ENCODE measurements around the gene ENOX1. TPM values are rescaled to one million over a fixed set of nuclear protein-coding genes. Genes with fewer than 3 reads are reported as not detected.

The ENOX1 gene
- polyA plus RNA-seq, 3 donors = 0.04 TPM; not detected in 2

DNA sequence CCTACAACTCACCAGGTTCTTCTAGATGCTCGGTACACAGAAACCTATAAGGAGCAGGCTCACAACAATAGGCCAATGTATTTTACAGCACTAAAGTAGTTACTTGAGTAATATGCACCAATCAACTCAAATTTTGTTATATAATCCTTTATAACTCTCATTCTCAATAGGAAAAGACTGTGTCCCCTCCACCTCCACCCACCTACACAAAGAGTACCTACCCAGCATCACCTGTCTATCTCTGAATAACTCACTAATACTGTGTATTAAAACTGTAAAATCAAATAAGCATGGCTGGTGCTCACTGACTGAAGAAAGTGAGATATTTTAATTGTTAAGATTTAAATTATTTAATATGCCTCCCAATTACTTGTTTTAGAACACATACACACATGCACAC, 146.3 kb downstream of the ENOX1 start:
- H3K4me2 ChIP-seq (replicated peaks; ENCODE audit: extremely low read depth, low read length, poor library complexity, severe bottlenecking) = no peak overlapping the region
- no peaks in the 10 kb centered on the region for H3K4me1 Mint-ChIP-seq
- no peak for DNase-seq
- H3K9ac ChIP-seq (ENCODE audit: insufficient read depth, low read length, poor library complexity, severe bottlenecking) = no peak overlapping the region
- no peak overlapping the region for H3K27ac Mint-ChIP-seq
- H3K4me1 ChIP-seq (ENCODE audit: control insufficient read depth in 1 of 2, insufficient read depth in 2 of 2, low read length in 2 of 2) = no peaks in the 10 kb centered on the region
- H3K9me3 Mint-ChIP-seq = peaks cover 0 to 2% (median 0%) of the 10 kb centered on the region in 7 donors
- no CpG with 5 or more reads among the region's 1 CpG for WGBS (ENCODE audit: insufficient coverage)
- no peaks in the 10 kb centered on the region for H4K20me1 ChIP-seq (ENCODE audit: insufficient read depth, low read length)
- H3K9me3 ChIP-seq (replicated peaks in 1 of 2; ENCODE audit: control insufficient read depth in 1 of 2, insufficient read depth in 1 of 2, low read length in 2 of 2) = no peaks in the 10 kb centered on the region
- no peaks in the 10 kb centered on the region for H3K36me3 Mint-ChIP-seq
- no peaks in the 10 kb centered on the region for H3K79me2 ChIP-seq (ENCODE audit: insufficient read depth, low read length)
- no peak overlapping the region for H3K4me3 ChIP-seq (replicated peaks in 1 of 3; ENCODE audit: low read depth in 2 of 3, low read length in 3 of 3)
- H3K27me3 ChIP-seq (ENCODE audit: control insufficient read depth in 2 of 2, insufficient read depth in 2 of 2, low read length in 2 of 2) = no peaks in the 10 kb centered on the region
- no peaks in the 10 kb centered on the region for H3K27me3 Mint-ChIP-seq (ENCODE audit: low read depth in 3 of 3)
- intact Hi-C loops (cut with micrococcal nuclease) = no loop called here
- no peaks in the 10 kb centered on the region for H3K36me3 ChIP-seq (replicated peaks in 1 of 2; ENCODE audit: control insufficient read depth in 1 of 2, insufficient read depth in 2 of 2, low read length in 2 of 2)
- TF ChIP-seq, protein P1, sequence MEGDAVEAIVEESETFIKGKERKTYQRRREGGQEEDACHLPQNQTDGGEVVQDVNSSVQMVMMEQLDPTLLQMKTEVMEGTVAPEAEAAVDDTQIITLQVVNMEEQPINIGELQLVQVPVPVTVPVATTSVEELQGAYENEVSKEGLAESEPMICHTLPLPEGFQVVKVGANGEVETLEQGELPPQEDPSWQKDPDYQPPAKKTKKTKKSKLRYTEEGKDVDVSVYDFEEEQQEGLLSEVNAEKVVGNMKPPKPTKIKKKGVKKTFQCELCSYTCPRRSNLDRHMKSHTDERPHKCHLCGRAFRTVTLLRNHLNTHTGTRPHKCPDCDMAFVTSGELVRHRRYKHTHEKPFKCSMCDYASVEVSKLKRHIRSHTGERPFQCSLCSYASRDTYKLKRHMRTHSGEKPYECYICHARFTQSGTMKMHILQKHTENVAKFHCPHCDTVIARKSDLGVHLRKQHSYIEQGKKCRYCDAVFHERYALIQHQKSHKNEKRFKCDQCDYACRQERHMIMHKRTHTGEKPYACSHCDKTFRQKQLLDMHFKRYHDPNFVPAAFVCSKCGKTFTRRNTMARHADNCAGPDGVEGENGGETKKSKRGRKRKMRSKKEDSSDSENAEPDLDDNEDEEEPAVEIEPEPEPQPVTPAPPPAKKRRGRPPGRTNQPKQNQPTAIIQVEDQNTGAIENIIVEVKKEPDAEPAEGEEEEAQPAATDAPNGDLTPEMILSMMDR (IDR thresholded peaks at IDR 0.05) = no peak
- no peak overlapping the region for H3K4me3 Mint-ChIP-seq
- H3K27ac ChIP-seq (ENCODE audit: low read depth in 1 of 2, low read length in 2 of 2) = no peak overlapping the region
- H2AFZ ChIP-seq (ENCODE audit: insufficient read depth, low read depth, low read length, poor library complexity, severe bottlenecking) = no peak overlapping the region

DNA sequence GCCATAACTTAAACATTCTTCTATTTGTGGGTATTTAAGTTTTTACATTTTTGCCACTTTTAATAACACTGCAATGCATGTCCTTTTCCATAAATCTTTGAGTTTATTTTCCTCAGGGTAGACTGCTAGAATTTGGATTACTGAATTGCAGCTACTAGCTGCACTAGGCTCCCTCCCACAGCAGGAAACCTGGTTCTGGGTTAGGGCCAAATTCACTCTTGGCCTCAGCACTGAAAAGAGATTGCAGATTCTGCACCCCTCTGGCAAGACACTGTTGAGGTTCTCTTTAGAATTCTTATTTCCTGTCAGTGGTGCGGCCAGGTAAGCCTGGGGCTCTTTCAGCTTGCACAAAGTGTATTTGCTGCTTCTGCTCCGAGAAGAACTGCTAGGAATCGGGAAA, 155.7 kb downstream of the ENOX1 start:
- Histone ChIP-seq H2AFZ (ENCODE audit: insufficient read depth, low read depth, low read length, poor library complexity, severe bottlenecking) (no peak overlapping the region), H3K27ac (ENCODE audit: low read depth in 1 of 2, low read length in 2 of 2) (no peak overlapping the region), H3K9me3 (replicated peaks in 1 of 2; ENCODE audit: control insufficient read depth in 1 of 2, insufficient read depth in 1 of 2, low read length in 2 of 2) (no peaks in the 10 kb centered on the region), H3K9ac (ENCODE audit: insufficient read depth, low read length, poor library complexity, severe bottlenecking) (no peak overlapping the region), H3K4me1 (ENCODE audit: control insufficient read depth in 1 of 2, insufficient read depth in 2 of 2, low read length in 2 of 2) (no peaks in the 10 kb centered on the region), H3K27me3 (ENCODE audit: control insufficient read depth in 2 of 2, insufficient read depth in 2 of 2, low read length in 2 of 2) (no peaks in the 10 kb centered on the region), H3K4me3 (replicated peaks in 1 of 3; ENCODE audit: low read depth in 2 of 3, low read length in 3 of 3) (no peak overlapping the region), H3K79me2 (ENCODE audit: insufficient read depth, low read length) (no peaks in the 10 kb centered on the region), H3K4me2 (replicated peaks; ENCODE audit: extremely low read depth, low read length, poor library complexity, severe bottlenecking) (no peak overlapping the region), H4K20me1 (ENCODE audit: insufficient read depth, low read length) (no peaks in the 10 kb centered on the region), H3K36me3 (replicated peaks in 1 of 2; ENCODE audit: control insufficient read depth in 1 of 2, insufficient read depth in 2 of 2, low read length in 2 of 2) (no peaks in the 10 kb centered on the region)
- Mint-ChIP-seq H3K36me3 (no peaks in the 10 kb centered on the region), H3K4me3 (no peak overlapping the region), H3K4me1 (no peaks in the 10 kb centered on the region), H3K9me3 (peaks cover 0 to 3% (median 0%) of the 10 kb centered on the region in 7 donors), H3K27me3 (ENCODE audit: low read depth in 3 of 3) (peaks cover 0 to 2% (median 0%) of the 10 kb centered on the region in 3 donors), H3K27ac (no peak overlapping the region)
- TF ChIP-seq, protein P1 (IDR thresholded peaks at IDR 0.05) = no peak
- DNase-seq = no peak
- intact Hi-C loops (cut with micrococcal nuclease) = no loop called here
- WGBS (ENCODE audit: insufficient coverage) = 60% methylated on average over 3 of the region's 3 CpGs
